Measurements from ENCODE around the gene PDLIM7. TPM values are rescaled to one million over a fixed set of nuclear protein-coding genes. Genes with fewer than 3 reads are reported as not detected.

The PDLIM7 gene
- total and polyA plus RNA-seq, 2 donors, result 102 to 728 TPM

GRCh38 chr5:177465044-177465443, 32.4 kb downstream of the PDLIM7 start:
- H3K4me3 ChIP-seq (ENCODE audit: low read depth, low read length), result no peak overlapping the region
- DNase-seq (ENCODE audit: extremely low spot score), result no peak
- no peak overlapping the region for H3K27ac ChIP-seq (ENCODE audit: low read depth)
- WGBS, result 95% methylated on average over 11 of the region's 11 CpGs
- H3K36me3 ChIP-seq (ENCODE audit: insufficient read depth), result no peaks in the 10 kb centered on the region
- no peaks in the 10 kb centered on the region for H3K4me1 ChIP-seq (ENCODE audit: insufficient read depth)

GRCh38 chr5:177462021-177462670, 35.3 kb downstream of the PDLIM7 start:
- Histone ChIP-seq H3K4me1 (ENCODE audit: insufficient read depth) (no peaks in the 10 kb centered on the region), H3K36me3 (ENCODE audit: insufficient read depth) (no peaks in the 10 kb centered on the region), H3K4me3 (ENCODE audit: low read depth, low read length) (no peak overlapping the region), H3K27ac (ENCODE audit: low read depth) (no peak overlapping the region)
- WGBS, result 80% methylated on average over 27 of the region's 27 CpGs
- no peak for DNase-seq (ENCODE audit: extremely low spot score)

- Histone ChIP-seq H3K27ac (ENCODE audit: low read depth) (no peak overlapping the region), H3K4me3 (ENCODE audit: low read depth, low read length) (no peak overlapping the region), H3K36me3 (ENCODE audit: insufficient read depth) (no peaks in the 10 kb centered on the region), H3K4me1 (ENCODE audit: insufficient read depth) (no peaks in the 10 kb centered on the region)
- no peak for DNase-seq (ENCODE audit: extremely low spot score)
- 90% methylated on average over 28 of the region's 28 CpGs for WGBS
Measured at GRCh38 chr5:177459819-177460628, 37.4 kb downstream of the PDLIM7 start.

GRCh38 chr5:177459357-177459756, 38.0 kb downstream of the PDLIM7 start:
- Histone ChIP-seq H3K27ac (ENCODE audit: low read depth) (no peak overlapping the region), H3K36me3 (ENCODE audit: insufficient read depth) (no peaks in the 10 kb centered on the region), H3K4me3 (ENCODE audit: low read depth, low read length) (no peak overlapping the region), H3K4me1 (ENCODE audit: insufficient read depth) (no peaks in the 10 kb centered on the region)
- 84% methylated on average over 11 of the region's 11 CpGs for WGBS
- no peak for DNase-seq (ENCODE audit: extremely low spot score)

GRCh38 chr5:177458912-177459350, 38.5 kb downstream of the PDLIM7 start:
- no peak for DNase-seq (ENCODE audit: extremely low spot score)
- H3K36me3 ChIP-seq (ENCODE audit: insufficient read depth), result no peaks in the 10 kb centered on the region
- no peaks in the 10 kb centered on the region for H3K4me1 ChIP-seq (ENCODE audit: insufficient read depth)
- 82% methylated on average over 14 of the region's 14 CpGs for WGBS
- no peak overlapping the region for H3K27ac ChIP-seq (ENCODE audit: low read depth)
- H3K4me3 ChIP-seq (ENCODE audit: low read depth, low read length), result no peak overlapping the region

GRCh38 chr5:177457852-177458681, 39.3 kb downstream of the PDLIM7 start:
- Histone ChIP-seq H3K27ac (ENCODE audit: low read depth) (no peak overlapping the region), H3K4me1 (ENCODE audit: insufficient read depth) (no peaks in the 10 kb centered on the region), H3K36me3 (ENCODE audit: insufficient read depth) (no peaks in the 10 kb centered on the region), H3K4me3 (ENCODE audit: low read depth, low read length) (no peak overlapping the region)
- DNase-seq (ENCODE audit: extremely low spot score), result no peak
- WGBS, result 82% methylated on average over 20 of the region's 20 CpGs

GRCh38 chr5:177456976-177457851, 40.2 kb downstream of the PDLIM7 start:
- 65% methylated on average over 24 of the region's 24 CpGs for WGBS

GRCh38 chr5:177456591-177456964, 40.8 kb downstream of the PDLIM7 start:
- no peak overlapping the region for H3K27ac ChIP-seq (ENCODE audit: low read depth)
- H3K36me3 ChIP-seq (ENCODE audit: insufficient read depth), result no peaks in the 10 kb centered on the region
- no peak for DNase-seq (ENCODE audit: extremely low spot score)
- H3K4me1 ChIP-seq (ENCODE audit: insufficient read depth), result no peaks in the 10 kb centered on the region
- no peak overlapping the region for H3K4me3 ChIP-seq (ENCODE audit: low read depth, low read length)
- 28% methylated on average over 12 of the region's 12 CpGs for WGBS

More at GRCh38 chr5:177456976-177457851, 40.2 kb downstream of the PDLIM7 start:
- Histone ChIP-seq H3K4me3 (ENCODE audit: low read depth, low read length) (no peak overlapping the region), H3K27ac (ENCODE audit: low read depth) (no peak overlapping the region), H3K36me3 (ENCODE audit: insufficient read depth) (no peaks in the 10 kb centered on the region), H3K4me1 (ENCODE audit: insufficient read depth) (no peaks in the 10 kb centered on the region)
- DNase-seq (ENCODE audit: extremely low spot score), result peak; percentile 69

GRCh38 chr5:177455661-177456590, 41.5 kb downstream of the PDLIM7 start:
- WGBS, result under 1% methylated on average over 76 of the region's 76 CpGs
- Histone ChIP-seq H3K4me1 (ENCODE audit: insufficient read depth) (no peaks in the 10 kb centered on the region), H3K27ac (ENCODE audit: low read depth) (no peak overlapping the region)

GRCh38 chr5:177455036-177455660, 42.3 kb downstream of the PDLIM7 start:
- no peaks in the 10 kb centered on the region for H3K4me1 ChIP-seq (ENCODE audit: insufficient read depth)
- H3K4me3 ChIP-seq (ENCODE audit: low read depth, low read length), result peak overlapping the region; percentile 45
- H3K27ac ChIP-seq (ENCODE audit: low read depth), result no peak overlapping the region
- no peak for DNase-seq (ENCODE audit: extremely low spot score)
- H3K36me3 ChIP-seq (ENCODE audit: insufficient read depth), result no peaks in the 10 kb centered on the region
- under 1% methylated on average over 80 of the region's 80 CpGs for WGBS

More at GRCh38 chr5:177455661-177456590, 41.5 kb downstream of the PDLIM7 start:
- H3K36me3 ChIP-seq (ENCODE audit: insufficient read depth), result no peaks in the 10 kb centered on the region
- DNase-seq (ENCODE audit: extremely low spot score), result no peak
- H3K4me3 ChIP-seq (ENCODE audit: low read depth, low read length), result peak overlapping the region; percentile 45

- no peaks in the 10 kb centered on the region for H3K36me3 ChIP-seq (ENCODE audit: insufficient read depth)
- DNase-seq (ENCODE audit: extremely low spot score), result peak; percentile 69
- H3K27ac ChIP-seq (ENCODE audit: low read depth), result peak overlapping the region; percentile 12
- H3K4me1 ChIP-seq (ENCODE audit: insufficient read depth), result no peaks in the 10 kb centered on the region
- H3K4me3 ChIP-seq (ENCODE audit: low read depth, low read length), result peak overlapping the region; percentile 45
- under 1% methylated on average over 84 of the region's 84 CpGs for WGBS
Measured at GRCh38 chr5:177454397-177455035, 42.9 kb downstream of the PDLIM7 start.
